Skeletal muscle satellite cell (primary cell): ENCODE measurements around the gene BMERB1.
"Not testable (repeated sequence)": the region's sequence is repeated elsewhere in the genome, so short reads cannot be mapped to it uniquely, and the experiment has no call there.

Experiments
- H3K27me3 ChIP-seq: 2 replicates; pipeline ENCODE4 v1.7.0; 2013; ENCODE audit warnings: low read length; ENCODE audit not compliant: control insufficient read depth, insufficient read depth
- H3K36me3 ChIP-seq: 2 replicates; pipeline ENCODE4 v1.7.0; 2013; ENCODE audit warnings: mild to moderate bottlenecking, control low read depth, low read length; ENCODE audit not compliant: insufficient read depth
- H3K4me1 ChIP-seq: 2 replicates; pipeline ENCODE4 v1.7.0; 2013; ENCODE audit warnings: low read length; ENCODE audit not compliant: control insufficient read depth, insufficient read depth
- H3K4me2 ChIP-seq: 2 replicates; pipeline ENCODE4 v1.7.0; 2013; ENCODE audit warnings: mild to moderate bottlenecking, low read length
- H3K4me3 ChIP-seq: 2 replicates; pipeline ENCODE4 v1.7.0; 2013; ENCODE audit warnings: low read length
- H3K9ac ChIP-seq: 2 replicates; pipeline ENCODE4 v1.7.0; 2013; ENCODE audit warnings: mild to moderate bottlenecking, low read depth, low read length, moderate library complexity
- H3K9me3 ChIP-seq: replicated peaks from 2 replicates; pipeline ENCODE4 v1.7.0; 2013; ENCODE audit warnings: mild to moderate bottlenecking, control low read depth, low read length

The BMERB1 gene

GRCh38 chr16:15427648-15428239 lies 6.6 kb upstream of the BMERB1 start:
- Histone ChIP-seq H3K9ac (no peak overlapping the region), H3K9me3 (no peaks in the 10 kb centered on the region), H3K4me3 (no peak overlapping the region), H3K4me2 (peak overlapping the region; percentile 37), H3K27me3 (peaks cover 12% of the 10 kb centered on the region), H3K4me1 (no peaks in the 10 kb centered on the region), H3K36me3 (no peaks in the 10 kb centered on the region)

GRCh38 chr16:15430884-15431283 lies 3.5 kb upstream of the BMERB1 start:
- not testable (repeated sequence) for H3K27me3 ChIP-seq, H3K4me3 ChIP-seq, H3K9ac ChIP-seq, H3K9me3 ChIP-seq, H3K4me2 ChIP-seq, H3K36me3 ChIP-seq
- H3K4me1 ChIP-seq: peaks cover 11% of the 10 kb centered on the region

GRCh38 chr16:15434079-15434424 lies 336 bp upstream of the BMERB1 start:
- Histone ChIP-seq H3K4me1 (peaks cover 13% of the 10 kb centered on the region), H3K27me3 (no peaks in the 10 kb centered on the region), H3K36me3 (no peaks in the 10 kb centered on the region), H3K4me3 (peak overlapping the region; percentile 98), H3K4me2 (peak overlapping the region; percentile 98), H3K9ac (peak overlapping the region; percentile 85), H3K9me3 (no peaks in the 10 kb centered on the region)

- H3K27me3 ChIP-seq: no peaks in the 10 kb centered on the region
- no peaks in the 10 kb centered on the region for H3K9me3 ChIP-seq
- no peaks in the 10 kb centered on the region for H3K36me3 ChIP-seq
- peak overlapping the region; percentile 98 for H3K4me2 ChIP-seq
- H3K9ac ChIP-seq: peak overlapping the region; percentile 85
- peaks cover 23% of the 10 kb centered on the region for H3K4me1 ChIP-seq
- H3K4me3 ChIP-seq: peak overlapping the region; percentile 98
These were observed 952 bp downstream of the BMERB1 start for GRCh38 chr16:15435216-15435864.

- H3K4me1 ChIP-seq: peaks cover 46% of the 10 kb centered on the region
- H3K4me3 ChIP-seq: no peak overlapping the region
- no peaks in the 10 kb centered on the region for H3K27me3 ChIP-seq
- no peak overlapping the region for H3K4me2 ChIP-seq
- H3K36me3 ChIP-seq: no peaks in the 10 kb centered on the region
- H3K9ac ChIP-seq: no peak overlapping the region
- H3K9me3 ChIP-seq: no peaks in the 10 kb centered on the region
These were observed 4.7 kb downstream of the BMERB1 start for GRCh38 chr16:15439102-15439501.

GRCh38 chr16:15439521-15439920 lies 5.1 kb downstream of the BMERB1 start:
- Histone ChIP-seq H3K4me2 (peak overlapping the region; percentile 65), H3K36me3 (no peaks in the 10 kb centered on the region), H3K9ac (peak overlapping the region; percentile 41), H3K27me3 (no peaks in the 10 kb centered on the region), H3K4me3 (no peak overlapping the region), H3K4me1 (peaks cover 45% of the 10 kb centered on the region), H3K9me3 (no peaks in the 10 kb centered on the region)

GRCh38 chr16:15440852-15441251 lies 6.5 kb downstream of the BMERB1 start:
- Histone ChIP-seq H3K4me1 (peaks cover 37% of the 10 kb centered on the region), H3K9me3 (no peaks in the 10 kb centered on the region), H3K4me3 (peak overlapping the region; percentile 39), H3K36me3 (no peaks in the 10 kb centered on the region), H3K4me2 (peak overlapping the region; percentile 75), H3K9ac (peak overlapping the region; percentile 63), H3K27me3 (no peaks in the 10 kb centered on the region)

GRCh38 chr16:15442140-15442539 lies 7.8 kb downstream of the BMERB1 start:
- H3K4me3 ChIP-seq, H3K36me3 ChIP-seq, H3K27me3 ChIP-seq, H3K9me3 ChIP-seq, H3K9ac ChIP-seq: not testable (repeated sequence)
- Histone ChIP-seq H3K4me1 (peaks cover 37% of the 10 kb centered on the region), H3K4me2 (peak overlapping the region; percentile 6)

GRCh38 chr16:15443753-15444152 lies 9.4 kb downstream of the BMERB1 start:
- Histone ChIP-seq H3K9me3 (no peaks in the 10 kb centered on the region), H3K27me3 (no peaks in the 10 kb centered on the region), H3K4me2 (no peak overlapping the region), H3K4me1 (peaks cover 37% of the 10 kb centered on the region), H3K4me3 (no peak overlapping the region), H3K36me3 (no peaks in the 10 kb centered on the region), H3K9ac (no peak overlapping the region)

- H3K36me3 ChIP-seq: no peaks in the 10 kb centered on the region
- H3K4me1 ChIP-seq: peaks cover 34% of the 10 kb centered on the region
- H3K9me3 ChIP-seq: no peaks in the 10 kb centered on the region
- no peaks in the 10 kb centered on the region for H3K27me3 ChIP-seq
- no peak overlapping the region for H3K9ac ChIP-seq
- no peak overlapping the region for H3K4me3 ChIP-seq
- H3K4me2 ChIP-seq: no peak overlapping the region
These were observed 9.9 kb downstream of the BMERB1 start for GRCh38 chr16:15444264-15444663.

GRCh38 chr16:15445450-15445849 lies 11.1 kb downstream of the BMERB1 start:
- no peak overlapping the region for H3K9ac ChIP-seq
- H3K36me3 ChIP-seq: no peaks in the 10 kb centered on the region
- H3K9me3 ChIP-seq: no peaks in the 10 kb centered on the region
- no peaks in the 10 kb centered on the region for H3K27me3 ChIP-seq
- peaks cover 24% of the 10 kb centered on the region for H3K4me1 ChIP-seq
- H3K4me3 ChIP-seq: no peak overlapping the region
- H3K4me2 ChIP-seq: no peak overlapping the region

GRCh38 chr16:15446901-15447300 lies 12.5 kb downstream of the BMERB1 start:
- H3K4me3 ChIP-seq: no peak overlapping the region
- peaks cover 10% of the 10 kb centered on the region for H3K4me1 ChIP-seq
- H3K27me3 ChIP-seq: no peaks in the 10 kb centered on the region
- H3K36me3 ChIP-seq: no peaks in the 10 kb centered on the region
- H3K4me2 ChIP-seq: no peak overlapping the region
- H3K9me3 ChIP-seq: no peaks in the 10 kb centered on the region
- H3K9ac ChIP-seq: no peak overlapping the region
